TTC549 (cell line): ENCODE results near the gene TEX22.
"Not testable (repeated sequence)": the region's sequence is repeated elsewhere in the genome, so short reads cannot be mapped to it uniquely, and the experiment has no call there.

Experiments
- FAIRE-seq: peaks from 2 replicates; lab custom pipeline; 2012; peaks lifted over from hg19 to GRCh38; lab: Jason Lieb, UNC

The TEX22 gene, protein sequence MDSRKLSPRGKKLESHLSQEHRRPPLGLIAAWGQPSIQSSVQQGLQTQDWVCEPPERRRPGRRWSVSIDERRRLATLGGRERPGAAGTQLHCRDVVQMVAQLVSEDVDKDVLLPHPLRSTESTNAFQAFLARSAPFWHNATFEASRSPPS

DNA sequence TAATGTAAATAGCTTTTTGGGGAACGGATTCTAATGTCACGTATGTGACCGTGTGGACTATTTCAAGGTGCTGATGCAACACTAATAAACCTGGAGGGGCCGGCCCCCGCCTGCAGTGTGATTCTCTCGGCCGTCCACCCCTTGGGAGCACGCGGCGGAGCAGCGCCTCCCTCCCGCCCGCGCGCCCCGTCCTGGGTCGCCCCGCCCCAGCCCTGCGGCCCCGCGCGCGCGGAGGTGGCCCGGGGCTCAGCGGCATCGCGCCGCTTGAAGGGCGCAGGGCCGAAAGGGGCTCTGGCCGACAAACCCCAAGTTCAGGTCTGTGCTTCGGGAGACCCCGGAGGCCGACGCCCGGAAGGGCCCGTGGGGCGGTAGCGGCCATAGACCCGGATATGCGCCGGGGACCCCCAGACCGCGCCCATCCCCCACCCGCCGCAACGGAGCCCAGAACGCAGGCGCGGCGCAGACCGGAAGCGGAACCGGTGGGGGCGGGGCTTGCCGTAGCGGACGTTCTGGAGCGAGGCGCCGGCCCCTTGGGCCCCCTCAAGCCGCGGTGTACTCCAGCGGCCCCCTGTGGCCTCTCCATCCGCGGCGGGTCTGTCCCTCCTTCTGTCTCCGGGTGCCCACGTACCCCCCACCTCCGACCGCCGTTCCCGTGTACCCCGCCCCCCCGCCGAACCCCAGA, at the start of gene TEX22:
TEX22 (plus strand) TSS at position 495 of the 682 bp plus-strand sequence. CDS start 803 bp downstream, outside the sequence.
- no peak for FAIRE-seq

DNA sequence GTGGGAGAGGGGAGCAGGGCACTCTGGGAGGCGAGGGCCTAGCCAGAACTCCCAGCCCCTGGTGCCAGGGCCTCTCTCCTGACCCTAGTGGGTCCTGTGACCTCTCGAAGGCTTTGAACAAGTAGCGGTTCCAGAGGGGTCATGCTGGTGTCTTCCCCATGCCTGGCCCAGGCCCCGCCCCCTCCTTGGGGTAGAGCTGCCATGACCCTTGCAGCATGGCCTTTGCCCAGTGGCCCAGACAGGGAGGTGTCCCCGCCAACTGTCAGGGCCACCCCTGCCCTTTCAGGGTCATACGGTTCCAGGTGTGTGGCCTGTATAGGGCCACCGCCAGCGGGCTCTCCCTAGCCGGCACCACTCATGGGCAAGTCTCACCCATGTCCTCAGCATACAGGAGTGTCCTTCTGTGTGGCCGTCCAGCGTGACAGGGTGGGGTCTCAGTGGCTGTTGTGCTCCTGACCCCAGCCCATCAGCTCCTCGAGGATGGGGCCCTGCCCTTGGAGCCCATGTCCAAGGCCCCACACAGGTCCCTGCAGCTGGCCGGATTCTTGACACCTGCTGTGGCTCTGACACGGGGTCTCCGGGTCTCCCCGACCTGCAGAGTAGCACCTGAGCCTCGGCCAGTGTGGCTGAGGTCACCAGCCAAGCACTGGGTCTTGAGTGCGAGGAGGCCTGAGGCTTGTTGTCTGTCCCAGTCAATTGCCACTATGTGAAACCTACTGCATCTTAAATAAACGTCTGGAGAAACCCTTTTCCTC, 49.2 kb upstream of the TEX22 start:
- FAIRE-seq = no peak

DNA sequence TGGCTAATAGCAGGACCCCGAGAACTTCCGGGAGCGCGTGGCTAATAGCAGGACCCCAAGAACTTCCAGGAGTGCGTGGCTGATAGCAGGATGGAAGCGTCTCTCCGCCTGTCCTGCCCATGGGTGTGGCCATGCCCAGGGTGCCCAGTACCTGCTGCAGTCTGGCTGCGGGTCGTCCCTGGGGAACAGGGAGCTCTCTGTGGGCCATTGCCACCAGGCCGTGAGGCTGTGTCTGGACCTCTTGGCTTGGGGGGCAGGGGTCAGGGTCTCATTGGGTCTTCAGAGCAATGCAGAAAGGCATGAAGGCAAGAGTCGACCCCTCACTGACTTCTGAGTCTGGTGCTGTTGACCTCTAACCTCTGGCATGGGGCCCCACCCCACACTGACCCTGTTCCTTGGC, 48.3 kb upstream of the TEX22 start:
- FAIRE-seq = no peak

DNA sequence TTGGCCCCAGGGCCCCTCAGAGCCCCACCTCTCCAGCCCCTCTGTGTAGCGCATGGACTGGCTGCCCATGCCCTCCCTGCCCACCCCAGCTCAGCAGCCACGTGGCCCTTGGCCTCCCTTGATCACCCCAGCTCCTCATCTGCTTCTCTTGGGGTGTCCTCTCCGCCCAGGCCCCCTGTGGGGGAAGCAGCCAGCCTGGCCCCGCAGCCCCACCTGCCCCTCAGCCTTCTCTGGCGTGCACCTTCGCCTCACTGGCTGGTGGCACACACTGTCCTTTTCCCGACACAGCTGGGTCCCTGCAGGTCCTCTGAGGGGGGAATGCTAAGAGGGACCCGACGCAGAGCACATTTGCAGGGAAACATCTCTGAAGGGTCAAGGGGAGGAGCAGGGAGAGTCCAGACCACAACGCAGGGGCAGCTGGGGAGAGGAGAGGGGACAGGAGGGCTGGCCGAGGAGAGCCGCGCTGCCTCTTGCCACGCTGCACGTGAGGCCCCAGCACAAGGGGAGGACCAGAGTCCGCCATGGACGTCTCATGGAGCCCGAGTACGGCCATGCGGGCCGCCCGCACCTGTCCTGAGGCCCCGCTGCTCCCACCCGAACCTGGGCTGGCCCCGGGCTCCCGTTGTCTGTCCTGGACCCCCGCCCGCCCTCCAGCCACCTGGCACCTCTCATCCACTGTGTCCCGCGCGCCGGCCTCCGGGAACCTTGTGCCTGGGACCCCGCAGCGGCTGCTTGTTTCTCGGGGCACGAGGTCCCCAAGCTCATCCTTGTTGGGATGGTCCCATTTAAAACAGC, 47.7 kb upstream of the TEX22 start:
- FAIRE-seq = no peak

DNA sequence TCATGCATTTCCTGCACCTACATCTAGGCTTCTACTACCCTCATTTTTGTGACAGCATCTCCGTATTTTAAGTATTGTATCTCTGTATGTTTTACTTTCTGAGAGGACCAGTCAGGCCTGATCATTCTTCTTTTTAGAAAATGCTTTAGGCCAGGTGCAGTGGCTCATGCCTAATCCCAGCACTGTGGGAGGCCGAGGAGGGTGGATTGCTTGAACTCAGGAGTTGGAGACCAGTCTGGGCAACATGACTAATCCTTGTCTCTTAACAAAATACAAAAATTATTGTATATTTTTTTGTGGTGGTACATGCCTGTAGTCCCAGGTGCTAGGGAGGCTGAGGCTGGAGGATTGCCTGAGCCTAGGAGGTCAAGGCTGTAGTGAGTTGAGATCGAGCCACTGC, 46.9 kb upstream of the TEX22 start:
- no peak for FAIRE-seq

DNA sequence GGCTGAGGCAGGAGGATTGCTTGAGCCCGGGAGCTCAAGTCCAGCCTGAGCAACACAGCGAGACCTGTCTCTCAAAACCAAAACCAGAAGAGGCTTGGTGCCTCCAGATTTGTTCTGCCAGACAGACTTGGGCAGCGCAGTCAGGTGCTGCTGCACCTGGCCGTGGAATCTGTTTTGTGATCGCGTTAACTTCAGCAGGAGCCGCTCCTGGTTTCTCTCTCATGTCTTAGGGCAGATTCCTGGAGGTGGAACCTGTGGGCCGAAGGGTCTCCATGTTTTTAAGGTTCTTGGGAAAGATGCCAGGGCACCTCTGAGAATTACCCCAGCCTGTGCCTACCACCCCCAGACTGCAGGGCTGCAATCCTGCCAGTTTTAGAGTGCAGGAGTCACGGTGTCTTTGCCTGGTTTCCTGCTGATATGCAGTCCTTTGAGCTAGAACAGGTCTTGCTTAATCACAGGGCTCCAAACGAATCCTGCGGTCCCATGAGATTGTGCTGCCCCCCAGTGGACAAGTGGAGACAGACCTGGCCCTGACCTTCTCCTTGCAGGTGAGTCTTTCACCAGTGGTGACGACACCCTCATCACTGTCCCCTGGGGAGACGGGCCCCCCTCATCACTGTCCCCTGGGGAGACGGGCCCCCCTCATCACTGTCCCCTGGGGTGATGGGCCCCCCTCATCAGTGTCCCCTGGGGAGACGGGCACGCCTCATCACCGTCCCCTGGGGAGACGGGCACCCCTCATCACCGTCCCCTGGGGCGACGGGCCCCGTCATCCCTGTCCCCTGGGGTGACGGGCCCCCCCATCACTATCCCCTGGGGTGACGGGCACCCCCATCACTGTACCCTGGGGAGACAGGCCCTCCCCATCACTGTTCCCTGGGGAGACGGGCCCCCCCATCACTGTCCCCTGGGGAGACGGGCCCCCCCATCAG, 46.2 kb upstream of the TEX22 start:
- no peak for FAIRE-seq

DNA sequence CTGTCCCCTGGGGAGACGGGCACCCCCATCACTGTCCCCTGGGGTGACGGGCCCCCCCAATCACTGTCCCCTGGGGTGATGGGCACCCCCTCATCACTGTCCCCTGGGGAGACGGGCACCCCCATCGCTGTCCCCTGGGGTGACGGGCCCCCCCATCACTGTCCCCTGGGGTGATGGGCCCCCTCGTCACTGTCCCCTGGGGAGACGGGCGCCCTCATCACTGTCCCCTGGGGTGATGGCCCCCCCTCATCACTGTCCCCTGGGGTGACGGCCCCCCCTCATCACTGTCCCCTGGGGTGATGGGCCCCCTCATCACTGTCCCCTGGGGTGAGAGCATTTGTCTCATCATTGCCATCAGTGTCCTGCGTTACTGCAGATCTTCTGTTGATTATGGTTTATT, 45.2 kb upstream of the TEX22 start:
- no peak for FAIRE-seq

DNA sequence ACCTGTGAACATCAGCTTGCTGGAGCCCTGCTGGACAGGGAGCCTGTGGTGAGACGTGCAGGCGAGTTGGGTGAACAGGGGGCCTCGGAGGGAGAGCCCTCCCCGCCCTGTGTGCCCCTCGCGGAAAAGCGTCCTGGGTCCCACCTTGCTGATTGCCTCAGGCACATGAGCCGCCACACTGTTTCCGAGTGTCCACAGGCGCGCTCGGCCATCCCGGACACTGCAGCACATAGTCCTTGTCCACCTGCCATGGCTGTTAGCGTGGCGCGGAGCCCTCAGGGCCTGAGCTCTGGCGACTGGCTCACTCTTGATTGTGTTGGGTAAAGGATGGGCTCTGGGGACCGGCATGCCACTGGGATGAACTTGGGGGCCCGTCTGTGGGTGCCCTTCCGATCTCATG, 43.8 kb upstream of the TEX22 start:
- FAIRE-seq = no peak

DNA sequence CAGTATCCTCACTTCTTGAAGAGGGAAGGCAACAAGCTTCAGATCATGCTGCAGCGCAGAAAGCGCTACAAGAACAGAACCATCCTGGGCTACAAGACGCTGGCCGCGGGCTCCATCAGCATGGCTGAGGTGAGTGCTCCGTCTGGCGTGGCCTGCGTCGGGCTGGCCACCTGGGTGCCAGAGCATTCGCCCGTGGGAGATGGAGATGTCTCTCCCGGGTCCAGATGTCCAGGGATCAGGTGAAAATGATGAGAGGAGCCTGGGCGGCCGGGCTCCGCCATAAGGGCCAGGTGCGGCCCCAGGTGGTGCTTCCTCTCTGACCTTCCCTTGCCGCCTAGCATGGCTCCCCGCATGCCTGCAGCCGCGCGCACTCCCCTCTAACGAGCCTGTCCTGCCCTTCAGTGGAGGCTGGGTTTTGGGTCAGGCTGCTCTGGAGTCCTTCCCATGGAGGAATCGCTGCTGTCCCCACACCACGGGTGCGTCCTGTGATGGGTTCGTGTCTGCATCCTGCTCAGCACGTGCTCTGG, 43.2 kb upstream of the TEX22 start:
- no peak for FAIRE-seq

DNA sequence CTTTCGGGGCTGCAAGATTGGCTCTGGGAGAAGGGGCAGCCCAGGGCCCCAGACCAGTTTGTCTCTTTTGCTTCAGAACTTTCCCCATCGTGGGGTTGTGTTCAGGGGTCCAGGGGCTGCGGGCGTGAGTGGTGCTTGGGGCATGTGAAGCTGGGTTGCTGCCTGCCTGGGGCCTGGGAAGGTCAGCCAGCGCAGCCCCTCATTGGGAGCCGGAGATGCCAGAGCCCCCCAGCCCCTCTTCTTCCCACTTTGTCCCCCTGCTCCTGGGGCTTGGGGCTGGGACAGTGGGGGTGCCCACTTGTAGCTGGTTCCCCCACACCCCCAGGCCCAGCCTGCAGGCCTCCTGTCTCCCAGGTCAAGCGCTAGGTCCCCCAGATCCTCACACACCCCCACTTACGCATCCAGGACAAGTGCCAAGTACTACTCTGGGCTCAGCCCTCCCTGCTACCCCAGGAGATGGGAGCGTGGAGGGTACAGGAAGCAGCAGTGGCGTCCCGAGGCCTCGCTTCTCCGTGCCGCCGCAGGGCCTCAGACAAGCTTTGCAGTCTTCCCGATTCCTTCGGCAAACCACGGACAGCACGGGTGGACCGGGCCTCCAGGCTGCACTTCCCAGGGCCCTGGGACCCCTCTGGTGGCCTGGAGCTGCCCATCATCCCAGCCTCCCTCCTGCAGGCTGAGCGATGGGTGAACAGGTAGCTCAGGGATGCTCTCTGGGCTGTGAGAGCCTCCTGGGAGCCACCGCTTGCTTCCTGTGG, 42.3 kb upstream of the TEX22 start:
- no peak for FAIRE-seq

DNA sequence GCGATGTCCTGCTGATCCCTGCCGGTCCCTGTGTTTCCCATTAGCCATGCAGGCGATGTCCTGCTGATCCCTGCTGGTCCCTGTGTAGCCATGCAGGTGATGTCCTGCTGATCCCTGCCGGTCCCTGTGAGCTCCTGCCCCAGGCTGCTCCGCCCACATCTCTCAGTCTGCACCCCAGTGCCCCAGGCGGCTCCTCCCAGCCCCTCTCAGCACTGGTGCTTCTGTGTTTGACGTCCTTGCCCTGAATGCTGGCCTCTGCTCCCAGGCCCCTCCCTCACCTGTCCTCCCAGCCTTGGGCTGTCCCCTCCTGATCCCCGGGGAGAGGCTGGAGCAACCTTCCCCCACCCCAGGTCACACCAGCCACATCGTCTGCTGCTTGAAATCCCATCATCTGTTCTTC, 41.4 kb upstream of the TEX22 start:
- no peak for FAIRE-seq

DNA sequence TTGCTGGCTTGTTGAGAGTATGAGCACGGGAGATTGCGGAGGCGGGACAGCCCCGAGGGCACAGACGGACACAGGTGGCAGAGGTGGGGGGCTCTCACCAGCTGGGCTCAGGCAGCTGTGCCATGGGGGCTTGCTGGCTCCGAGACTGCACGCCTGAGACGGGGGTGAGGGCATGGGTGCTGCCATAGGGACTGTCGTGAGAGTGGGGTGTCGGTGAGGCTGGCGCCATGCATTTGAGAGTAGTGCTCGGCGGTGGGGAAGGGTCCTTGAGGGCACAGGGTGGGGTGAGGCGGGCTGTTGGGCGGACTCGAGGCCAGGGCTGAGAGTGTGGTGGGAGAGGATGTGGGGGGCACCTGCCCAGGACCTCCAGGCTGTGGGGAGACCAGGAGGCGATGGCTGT, 40.7 kb upstream of the TEX22 start:
- no peak for FAIRE-seq

DNA sequence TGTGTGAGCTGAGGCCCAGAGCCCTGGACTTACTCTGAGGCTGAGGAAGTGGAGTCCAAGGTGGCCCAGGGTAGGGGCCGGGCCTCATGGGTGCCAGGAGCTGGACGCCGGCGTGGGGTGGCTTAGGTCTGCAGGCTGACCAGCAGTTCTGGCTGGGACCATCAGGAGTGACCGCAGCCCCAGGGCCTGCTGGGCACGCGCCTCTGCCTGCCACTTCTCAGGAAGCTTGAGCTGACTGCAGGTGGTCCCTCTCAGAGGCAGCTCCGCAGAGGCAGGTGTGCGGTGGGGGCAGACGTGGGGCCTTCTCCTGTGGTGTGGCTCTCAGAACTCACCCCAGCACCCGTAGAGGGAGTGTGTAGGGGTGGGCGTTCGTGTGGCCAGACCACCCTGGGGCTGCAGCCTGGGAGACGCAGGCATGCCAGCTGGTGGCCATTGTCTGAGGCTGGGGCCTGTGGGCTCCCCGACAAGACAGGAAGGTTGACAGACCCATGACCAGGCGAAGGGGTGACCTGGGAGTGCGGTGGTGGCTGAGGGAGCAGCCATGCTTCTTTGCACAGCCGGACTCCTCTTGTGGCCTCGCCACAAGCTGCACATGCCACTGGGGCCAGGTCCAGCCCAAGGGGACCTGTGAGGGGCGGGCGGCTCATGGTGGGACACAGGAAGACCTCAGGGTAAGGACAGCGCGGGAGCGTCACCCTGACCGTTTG, 40.0 kb upstream of the TEX22 start:
- FAIRE-seq = no peak

DNA sequence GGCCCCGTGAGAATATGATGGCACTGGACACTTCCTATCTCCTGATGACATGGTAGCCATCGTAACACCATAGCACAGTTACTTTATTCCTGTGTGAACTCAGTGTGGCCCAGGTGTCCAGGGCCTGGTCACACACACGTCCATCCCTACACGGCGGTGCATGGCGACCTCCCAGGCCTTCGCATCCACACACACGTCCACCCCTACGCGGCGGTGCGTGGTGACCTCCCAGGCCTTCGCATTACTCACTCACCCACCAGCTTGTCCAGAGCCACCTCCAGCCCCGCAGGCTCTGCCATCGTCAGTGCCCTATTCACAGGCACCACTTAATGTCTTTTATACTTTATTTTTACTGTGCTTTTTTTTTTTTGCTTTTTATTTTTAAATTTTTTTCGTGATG, 39.4 kb upstream of the TEX22 start:
- no peak for FAIRE-seq

DNA sequence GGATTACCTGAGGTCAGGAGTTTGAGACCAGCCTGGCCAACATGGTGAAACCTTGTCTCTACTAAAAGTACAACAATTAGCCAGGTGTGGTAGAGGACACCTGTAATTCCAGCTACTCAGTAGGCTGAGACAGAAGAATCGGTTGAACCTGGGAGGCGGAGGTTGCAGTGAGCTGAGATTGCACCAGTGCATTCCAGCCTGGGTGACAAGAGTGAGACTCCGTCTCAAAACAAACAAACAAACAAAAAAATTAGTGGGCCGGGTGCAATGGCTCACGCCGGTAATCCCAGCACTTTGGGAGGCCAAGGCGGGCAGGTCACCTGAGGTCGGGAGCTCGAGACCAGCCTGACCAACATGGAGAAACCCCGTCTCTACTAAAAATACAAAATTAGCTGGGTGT, 36.9 kb upstream of the TEX22 start:
- not testable (repeated sequence) for FAIRE-seq

DNA sequence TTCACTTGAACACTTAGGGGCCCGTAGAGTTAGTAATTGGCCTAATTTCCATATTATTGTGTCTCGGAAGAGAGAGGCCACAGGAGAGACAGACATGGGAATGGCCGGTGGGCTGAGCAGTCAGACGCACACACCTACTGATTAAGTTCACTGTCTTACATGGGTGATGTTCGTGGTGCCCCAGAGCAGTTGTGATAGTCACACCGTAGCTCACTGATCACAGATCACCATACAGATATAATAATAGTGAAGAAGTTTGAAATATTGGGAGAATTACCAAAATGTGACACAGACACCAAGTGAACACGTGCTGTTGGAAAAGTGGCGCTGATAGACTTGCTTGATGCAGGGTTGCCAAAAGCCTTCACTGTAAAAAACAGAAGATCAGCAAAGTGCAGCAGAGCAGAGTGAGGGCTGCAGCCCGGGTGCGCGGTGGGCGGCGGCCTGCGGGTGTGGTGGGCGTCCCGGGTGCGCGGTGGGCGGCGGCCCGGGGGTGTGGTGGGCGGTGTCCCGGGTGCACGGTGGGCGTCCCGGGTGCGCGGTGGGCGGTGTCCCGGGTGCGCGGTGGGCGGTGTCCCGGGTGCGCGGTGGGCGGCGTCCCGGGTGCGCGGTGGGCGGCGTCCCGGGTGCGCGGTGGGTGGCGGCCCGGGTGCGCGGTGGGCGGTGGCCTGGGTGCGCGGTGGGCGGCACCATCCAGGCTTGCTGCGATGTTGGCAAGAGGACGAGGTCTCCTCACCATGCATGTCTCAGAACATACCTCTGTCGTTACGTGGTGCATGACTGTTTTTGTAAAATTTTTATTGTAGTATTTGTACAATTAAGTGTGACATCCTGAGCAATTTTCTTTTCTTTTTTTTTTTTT, 34.3 kb upstream of the TEX22 start:
- FAIRE-seq = no peak

DNA sequence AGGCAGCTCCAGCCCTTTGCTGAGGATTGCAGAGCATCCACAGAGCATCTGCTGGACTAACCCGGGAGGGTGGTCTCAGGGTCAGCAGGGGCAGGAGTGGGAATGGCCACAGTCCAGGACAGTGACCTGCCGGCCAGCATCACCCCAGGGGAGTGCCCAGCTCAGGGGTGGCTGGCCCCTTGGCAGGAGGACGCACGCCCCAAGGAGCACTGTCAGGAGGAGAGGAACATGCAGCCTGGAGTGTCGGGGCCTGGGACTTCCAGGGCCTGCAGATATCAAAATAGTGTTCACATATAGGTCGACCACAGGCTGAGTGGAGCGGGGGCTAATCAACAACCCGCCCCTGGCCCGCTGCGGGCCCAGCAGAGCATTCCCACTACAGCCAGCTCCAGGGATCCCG, 33.2 kb upstream of the TEX22 start:
- FAIRE-seq = no peak

DNA sequence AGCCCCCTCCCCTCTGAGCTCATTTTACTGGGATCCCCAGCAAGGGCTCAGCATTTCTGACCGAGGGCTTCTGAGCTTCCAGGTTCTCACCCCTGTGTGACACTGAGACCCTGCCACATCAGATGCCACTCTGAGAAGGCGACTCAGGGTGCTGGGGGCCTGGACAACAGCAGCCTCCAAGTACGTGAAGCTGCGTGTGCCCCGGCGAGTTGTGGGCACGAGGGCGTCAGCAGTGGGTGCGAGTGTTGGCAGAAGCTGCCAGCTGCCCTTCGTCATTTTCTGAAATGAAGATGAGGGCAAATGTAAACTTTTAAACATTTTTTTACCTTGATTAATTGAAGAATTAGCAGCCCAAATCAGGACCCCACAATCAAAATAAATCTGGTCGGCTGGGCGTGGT, 32.7 kb upstream of the TEX22 start:
- FAIRE-seq = no peak
